ENCODE data around the gene FANCG. TPM values are rescaled to one million over a fixed set of nuclear protein-coding genes. Genes with fewer than 3 reads are reported as not detected.

FANCG gene
- total RNA-seq, 4 donors from 2014 or later = 1.8 to 29.1 (median 8.3) TPM

GRCh38 chr9:35029852-35030251 lies 49.9 kb downstream of the FANCG start:
- TF ChIP-seq POLR2A (IDR thresholded peaks at IDR 0.05) (no peak), CTCF (IDR thresholded peaks at IDR 0.05) (no peak)
- Histone ChIP-seq H3K36me3 (no peaks in the 10 kb centered on the region), H3K4me3 (no peak overlapping the region), H3K27ac (no peak overlapping the region), H3K4me1 (peaks cover 7 to 8% of the 10 kb centered on the region in 2 donors), H3K27me3 (no peaks in the 10 kb centered on the region), H3K9me3 (no peaks in the 10 kb centered on the region)
- intact Hi-C loops (cut with DNase I; ENCODE audit: low total_unique reads) = no loop called here
- no peak for DNase-seq

GRCh38 chr9:35029241-35029640 lies 50.5 kb downstream of the FANCG start:
- Histone ChIP-seq H3K4me1 (peaks cover 7 to 8% of the 10 kb centered on the region in 2 donors), H3K27ac (no peak overlapping the region), H3K9me3 (no peaks in the 10 kb centered on the region), H3K4me3 (no peak overlapping the region), H3K27me3 (no peaks in the 10 kb centered on the region), H3K36me3 (no peaks in the 10 kb centered on the region)
- intact Hi-C loops (cut with DNase I; ENCODE audit: low total_unique reads) = no loop called here
- TF ChIP-seq CTCF (IDR thresholded peaks at IDR 0.05) (no peak), POLR2A (IDR thresholded peaks at IDR 0.05) (no peak)
- no peak for DNase-seq

GRCh38 chr9:35028341-35028740 lies 51.4 kb downstream of the FANCG start:
- H3K27ac ChIP-seq = no peak overlapping the region
- no peaks in the 10 kb centered on the region for H3K36me3 ChIP-seq
- intact Hi-C loops (cut with DNase I; ENCODE audit: low total_unique reads) = no loop called here
- no peaks in the 10 kb centered on the region for H3K27me3 ChIP-seq
- no peak for TF ChIP-seq CTCF (IDR thresholded peaks at IDR 0.05)
- no peak for TF ChIP-seq POLR2A (IDR thresholded peaks at IDR 0.05)
- no peak overlapping the region for H3K4me3 ChIP-seq
- H3K9me3 ChIP-seq = no peaks in the 10 kb centered on the region
- H3K4me1 ChIP-seq = peaks cover 7 to 8% of the 10 kb centered on the region in 2 donors
- DNase-seq = no peak

GRCh38 chr9:35027860-35028259 lies 51.9 kb downstream of the FANCG start:
- intact Hi-C loops (cut with DNase I; ENCODE audit: low total_unique reads) = no loop called here
- no peaks in the 10 kb centered on the region for H3K36me3 ChIP-seq
- peaks cover 7 to 8% of the 10 kb centered on the region in 2 donors for H3K4me1 ChIP-seq
- H3K9me3 ChIP-seq = no peaks in the 10 kb centered on the region
- H3K27ac ChIP-seq = no peak overlapping the region
- no peak for TF ChIP-seq CTCF (IDR thresholded peaks at IDR 0.05)
- no peak for TF ChIP-seq POLR2A (IDR thresholded peaks at IDR 0.05)
- no peak overlapping the region for H3K4me3 ChIP-seq
- no peaks in the 10 kb centered on the region for H3K27me3 ChIP-seq
- DNase-seq = no peak

- DNase-seq = no peak
- Histone ChIP-seq H3K27me3 (no peaks in the 10 kb centered on the region), H3K4me1 (peaks cover 7 to 8% of the 10 kb centered on the region in 2 donors), H3K27ac (peak overlapping the region; percentile 74 to 75), H3K9me3 (no peaks in the 10 kb centered on the region), H3K4me3 (no peak overlapping the region), H3K36me3 (no peaks in the 10 kb centered on the region)
- intact Hi-C loops (cut with DNase I; ENCODE audit: low total_unique reads) = no loop called here
- TF ChIP-seq CTCF (IDR thresholded peaks at IDR 0.05) = no peak
- no peak for TF ChIP-seq POLR2A (IDR thresholded peaks at IDR 0.05)
Observed at GRCh38 chr9:35027374-35027773, 52.4 kb downstream of the FANCG start.

All from uterus (tissue), 4 donors.